Stimulated activated naive B cell treated with anti-CD40 and anti-IgM and Interleukin-4, amounts not matched to agents 10 μg/mL and 1 μg/mL and 100 μg/mL, for 72 hours (primary cell): ENCODE data around the gene OTX1.

Experiments
- ATAC-seq, 2 donors: fragments of 150-1000 bp; cut with Tn5 transposase; replicated peaks; 2 replicates each; pipeline ENCODE4 v1.10.0; 2021; ENCODE audit warnings: moderate library complexity in 1 of 2
- DNase-seq: peaks from one replicate; pipeline ENCODE4 v3.0.0; 2021
- H3K27ac Mint-ChIP-seq: one replicate; pipeline ENCODE4 v1.8.0; 2022; ENCODE audit warnings: mild to moderate bottlenecking, mixed read lengths
- H3K27me3 Mint-ChIP-seq, 2 donors: one replicate each; pipeline ENCODE4 v1.8.0; 2022; ENCODE audit warnings: mixed read lengths in 2 of 2
- H3K36me3 Mint-ChIP-seq, 2 donors: one replicate each; pipeline ENCODE4 v1.8.0; 2022; ENCODE audit warnings: mixed read lengths in 2 of 2, mild to moderate bottlenecking in 1 of 2
- H3K4me1 Mint-ChIP-seq, 2 donors: one replicate each; pipeline ENCODE4 v1.8.0; 2022; ENCODE audit warnings: mixed read lengths in 2 of 2, mild to moderate bottlenecking in 1 of 2
- H3K4me3 Mint-ChIP-seq, 2 donors: one replicate each; pipeline ENCODE4 v1.8.0; 2022; ENCODE audit warnings: mild to moderate bottlenecking in 2 of 2, mixed read lengths in 2 of 2, moderate library complexity in 1 of 2
- H3K9me3 Mint-ChIP-seq, 2 donors: one replicate each; pipeline ENCODE4 v1.8.0; 2022; ENCODE audit warnings: mixed read lengths in 2 of 2, mild to moderate bottlenecking in 1 of 2

The OTX1 gene

GRCh38 chr2:63092857-63093256 is 42.2 kb downstream of the OTX1 start:
- no peaks in the 10 kb centered on the region for H3K4me1 Mint-ChIP-seq
- H3K27me3 Mint-ChIP-seq = peaks cover 6 to 11% of the 10 kb centered on the region in 2 donors
- ATAC-seq = no peak

GRCh38 chr2:63093502-63093901 is 42.9 kb downstream of the OTX1 start:
- Mint-ChIP-seq H3K27me3 (peaks cover 6 to 11% of the 10 kb centered on the region in 2 donors), H3K4me3 (no peak overlapping the region), H3K27ac (no peak overlapping the region), H3K36me3 (peaks cover 0 to 3% of the 10 kb centered on the region in 2 donors), H3K4me1 (no peaks in the 10 kb centered on the region), H3K9me3 (peaks cover 2 to 7% of the 10 kb centered on the region in 2 donors)
- DNase-seq (no peak), ATAC-seq (no peak)

More at GRCh38 chr2:63092857-63093256, 42.2 kb downstream of the OTX1 start:
- Mint-ChIP-seq H3K4me3 (no peak overlapping the region), H3K9me3 (peaks cover 2 to 7% of the 10 kb centered on the region in 2 donors), H3K36me3 (peaks cover 0 to 3% of the 10 kb centered on the region in 2 donors), H3K27ac (no peak overlapping the region)
- no peak for DNase-seq

GRCh38 chr2:63096491-63096890 is 45.9 kb downstream of the OTX1 start:
- H3K4me1 Mint-ChIP-seq = no peaks in the 10 kb centered on the region
- H3K27ac Mint-ChIP-seq = no peak overlapping the region
- DNase-seq = no peak
- H3K9me3 Mint-ChIP-seq = peaks cover 3% of the 10 kb centered on the region in 2 donors
- no peak for ATAC-seq
- peaks cover 0 to 13% of the 10 kb centered on the region in 2 donors for H3K27me3 Mint-ChIP-seq
- H3K4me3 Mint-ChIP-seq = no peak overlapping the region
- H3K36me3 Mint-ChIP-seq = no peaks in the 10 kb centered on the region

GRCh38 chr2:63099032-63099431 is 48.4 kb downstream of the OTX1 start:
- Mint-ChIP-seq H3K9me3 (peaks cover 9 to 13% of the 10 kb centered on the region in 2 donors), H3K36me3 (peaks cover 0 to 4% of the 10 kb centered on the region in 2 donors), H3K27me3 (peaks cover 0 to 15% of the 10 kb centered on the region in 2 donors), H3K27ac (no peak overlapping the region), H3K4me3 (no peak overlapping the region), H3K4me1 (no peaks in the 10 kb centered on the region)
- DNase-seq (no peak), ATAC-seq (no peak)

GRCh38 chr2:63101954-63102353 is 51.3 kb downstream of the OTX1 start:
- Mint-ChIP-seq H3K4me3 (no peak overlapping the region), H3K36me3 (peaks cover 8 to 12% of the 10 kb centered on the region in 2 donors), H3K9me3 (peaks cover 22 to 30% of the 10 kb centered on the region in 2 donors), H3K27ac (no peak overlapping the region), H3K27me3 (peaks cover 0 to 16% of the 10 kb centered on the region in 2 donors), H3K4me1 (no peaks in the 10 kb centered on the region)
- ATAC-seq (no peak), DNase-seq (no peak)

- H3K4me1 Mint-ChIP-seq = no peaks in the 10 kb centered on the region
- DNase-seq = no peak
Measured at GRCh38 chr2:63104482-63104881, 53.9 kb downstream of the OTX1 start.

More at GRCh38 chr2:63104482-63104881, 53.9 kb downstream of the OTX1 start:
- Mint-ChIP-seq H3K9me3 (peaks cover 22 to 30% of the 10 kb centered on the region in 2 donors), H3K27ac (no peak overlapping the region), H3K4me3 (no peak overlapping the region), H3K36me3 (peaks cover 8 to 12% of the 10 kb centered on the region in 2 donors), H3K27me3 (peaks cover 0 to 16% of the 10 kb centered on the region in 2 donors)
- ATAC-seq = no peak
